Skin epidermis (tissue), 12 donors: Measurements from ENCODE around the gene COL25A1.

Experiments
- H3K27ac ChIP-seq, 21 experiments: fragments of 200-600 bp; sonication (generic) in 11 of 21; one replicate each; pipeline ENCODE4 v1.5.0; 2020; ENCODE audit warnings: mild to moderate bottlenecking in 3 of 21, inconsistent platforms in 2 of 21, moderate library complexity in 2 of 21
- H3K4me3 ChIP-seq, 7 experiments: fragments of 200-600 bp; sonication (generic) in 2 of 7; one replicate each; pipeline ENCODE4 v1.5.0; 2020; ENCODE audit warnings: inconsistent platforms in 2 of 7, mild to moderate bottlenecking in 2 of 7, moderate library complexity in 1 of 7

COL25A1 gene

DNA sequence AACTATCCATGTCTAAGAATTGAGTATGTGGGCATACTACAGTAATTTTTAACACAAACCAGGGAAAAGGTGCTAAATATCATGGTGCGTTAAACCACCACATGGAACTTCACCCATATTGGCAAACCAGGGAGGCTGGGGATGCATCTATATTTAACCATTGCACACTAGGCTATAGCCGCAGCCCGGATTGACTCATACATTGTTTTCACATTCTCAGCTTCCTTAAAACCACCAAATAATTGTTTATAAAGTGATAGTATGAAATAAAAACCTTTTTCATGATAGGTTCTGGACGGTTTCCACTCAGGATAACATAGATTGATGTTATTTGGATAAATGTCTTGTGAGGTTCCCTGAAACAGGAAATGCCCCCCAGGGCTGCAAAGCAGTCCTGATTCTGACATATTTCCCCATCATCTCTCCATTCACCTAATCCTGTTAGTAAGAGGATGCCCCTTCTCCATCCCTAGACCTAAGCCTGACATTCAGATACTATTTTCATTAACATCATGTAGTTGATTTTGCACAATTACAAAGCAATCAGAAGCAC is 7.9 kb downstream of the COL25A1 start:
- Histone ChIP-seq H3K4me3 (no peak overlapping the region), H3K27ac (no peak overlapping the region)

GRCh38 chr4:109294006-109294405 is 8.5 kb downstream of the COL25A1 start:
- Histone ChIP-seq H3K27ac (no peak overlapping the region), H3K4me3 (no peak overlapping the region)

DNA sequence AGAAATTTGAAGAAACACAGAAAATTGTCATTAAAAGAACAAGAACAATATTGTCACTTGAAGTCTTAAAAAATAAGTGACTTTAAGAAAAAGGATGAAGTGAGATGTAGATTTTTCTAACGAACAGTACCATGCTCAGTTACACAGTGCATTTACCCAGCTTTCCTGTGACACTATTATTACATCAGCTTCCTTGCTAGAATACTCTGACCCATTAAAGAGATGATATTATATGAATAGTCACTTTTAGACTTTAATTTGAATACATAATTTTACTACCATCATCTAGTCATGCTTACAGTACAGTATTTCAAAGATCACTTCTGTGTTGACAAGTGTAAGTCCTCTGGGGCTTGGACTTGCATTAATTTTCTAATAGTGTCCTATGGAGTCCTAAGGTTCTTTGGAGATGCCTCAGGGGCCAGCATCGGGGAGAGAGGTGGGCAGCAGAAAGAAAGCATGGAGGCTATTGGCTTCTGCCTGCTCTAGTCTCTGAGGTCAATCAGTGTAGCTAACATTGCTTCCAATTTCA is 10.7 kb downstream of the COL25A1 start:
- Histone ChIP-seq H3K4me3 (no peak overlapping the region), H3K27ac (no peak overlapping the region)

GRCh38 chr4:109290918-109291317 is 11.5 kb downstream of the COL25A1 start:
- Histone ChIP-seq H3K4me3 (no peak overlapping the region), H3K27ac (no peak overlapping the region)

DNA sequence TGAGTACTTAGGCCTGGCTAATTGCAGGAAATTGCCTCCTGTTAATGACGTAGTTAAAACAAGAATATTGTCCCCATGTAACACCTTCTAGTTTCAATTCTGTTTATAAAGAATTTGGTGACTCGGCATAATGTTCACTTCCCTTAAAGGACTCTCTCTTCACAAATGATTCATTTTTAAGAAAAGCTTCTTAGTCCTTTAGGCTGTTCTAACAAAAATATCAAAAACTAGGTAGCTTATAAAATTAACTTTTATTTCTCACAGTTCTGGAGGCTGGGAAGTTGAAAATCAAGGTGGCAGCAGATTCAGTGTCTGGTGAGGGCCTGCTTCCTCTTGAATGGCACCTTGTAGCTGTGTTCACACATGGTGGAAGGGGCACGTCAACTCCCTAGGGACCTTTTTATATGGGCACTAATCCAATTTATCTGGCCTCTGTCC is 23.8 kb downstream of the COL25A1 start:
- Histone ChIP-seq H3K27ac (no peak overlapping the region), H3K4me3 (no peak overlapping the region)

DNA sequence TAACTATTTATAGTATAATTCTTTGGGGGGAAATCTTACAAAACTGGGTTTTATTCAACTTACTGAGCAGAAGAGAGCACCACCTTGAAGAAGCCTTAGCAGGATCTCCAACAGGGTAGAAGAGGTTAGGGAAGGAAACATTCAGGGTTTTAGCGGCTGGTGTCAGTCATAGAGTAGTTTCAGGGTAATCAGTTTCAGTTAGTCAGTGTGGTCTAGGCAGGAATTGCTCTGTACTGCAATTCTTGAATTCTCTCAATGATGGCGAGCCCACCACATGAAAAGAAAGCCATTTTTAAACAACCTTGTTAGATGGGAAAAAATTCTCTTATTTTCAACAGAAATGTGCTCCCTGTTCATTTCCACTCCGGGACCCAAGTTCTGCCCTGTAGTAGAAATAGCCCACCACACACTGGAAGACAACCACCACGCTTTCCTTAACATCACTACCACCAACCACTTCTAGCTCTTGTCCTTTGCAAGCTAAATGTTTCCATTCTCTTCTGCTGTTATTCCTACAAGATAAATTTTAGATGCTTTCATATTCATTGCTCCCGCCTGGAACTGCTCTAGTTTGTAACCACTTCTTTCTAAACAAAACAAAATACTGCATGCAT is 25.9 kb downstream of the COL25A1 start:
- H3K27ac ChIP-seq: no peak overlapping the region
- no peak overlapping the region for H3K4me3 ChIP-seq

DNA sequence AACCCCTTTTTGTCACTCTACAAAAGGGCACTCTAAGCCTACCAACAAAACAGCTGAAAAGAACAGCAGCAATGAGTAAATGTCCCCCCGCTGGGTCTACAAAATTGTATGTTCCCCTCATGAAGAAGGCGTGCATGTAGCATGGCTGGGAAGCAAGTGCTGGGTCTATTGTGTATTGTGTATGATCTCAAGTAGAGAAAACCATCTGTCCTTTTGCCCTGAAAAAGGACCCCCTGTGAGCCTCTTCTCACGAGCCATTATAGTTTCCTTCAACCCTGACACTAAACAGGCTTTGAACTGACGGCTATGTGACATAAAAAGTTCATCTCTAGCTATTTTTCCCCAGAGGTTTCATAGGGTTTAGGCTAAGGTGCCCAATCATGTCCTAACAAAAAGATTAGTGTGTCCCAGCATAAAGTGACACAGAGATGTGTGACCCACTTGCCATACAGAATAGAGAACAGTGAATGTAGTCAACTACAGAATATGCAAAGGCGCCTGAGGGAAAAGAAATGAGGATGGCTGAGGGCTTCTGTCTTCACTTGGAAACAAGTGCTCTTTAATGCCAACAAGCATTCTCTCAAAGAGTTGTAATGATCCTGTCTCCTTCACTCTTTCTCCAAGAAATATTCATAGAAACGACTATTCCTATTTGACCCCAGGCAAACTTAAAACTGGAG is 27.3 kb downstream of the COL25A1 start:
- no peak overlapping the region for H3K27ac ChIP-seq

DNA sequence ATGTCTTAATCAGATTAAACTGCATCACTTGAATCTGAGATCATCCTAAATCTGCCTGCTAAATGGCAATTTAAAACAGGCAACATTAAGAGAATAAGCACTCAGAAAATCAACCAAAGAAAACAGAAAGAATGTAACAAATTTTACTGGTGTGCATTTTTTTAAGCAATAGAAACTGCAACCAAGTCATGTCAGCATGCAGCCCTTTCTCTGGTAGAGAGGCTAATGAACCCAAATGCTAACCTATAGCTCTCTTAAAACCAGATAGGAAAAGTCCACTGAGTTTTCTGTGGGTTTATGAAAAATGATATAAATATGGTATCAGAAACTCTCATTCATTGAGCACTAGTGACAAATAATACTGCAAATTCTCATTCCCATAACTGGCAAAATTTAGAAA is 35.6 kb downstream of the COL25A1 start:
- H3K4me3 ChIP-seq: no peak overlapping the region
- no peak overlapping the region for H3K27ac ChIP-seq

More for the DNA sequence above, 27.3 kb downstream of the COL25A1 start:
- no peak overlapping the region for H3K4me3 ChIP-seq

- H3K4me3 ChIP-seq: no peak overlapping the region
Observed at GRCh38 chr4:109266236-109266635, 36.2 kb downstream of the COL25A1 start.

GRCh38 chr4:109263721-109264120 is 38.7 kb downstream of the COL25A1 start:
- Histone ChIP-seq H3K27ac (no peak overlapping the region), H3K4me3 (no peak overlapping the region)

More at GRCh38 chr4:109266236-109266635, 36.2 kb downstream of the COL25A1 start:
- no peak overlapping the region for H3K27ac ChIP-seq

GRCh38 chr4:109256818-109257217 is 45.6 kb downstream of the COL25A1 start:
- H3K27ac ChIP-seq: no peak overlapping the region
- no peak overlapping the region for H3K4me3 ChIP-seq

GRCh38 chr4:109254845-109255244 is 47.6 kb downstream of the COL25A1 start:
- Histone ChIP-seq H3K27ac (no peak overlapping the region), H3K4me3 (no peak overlapping the region)

DNA sequence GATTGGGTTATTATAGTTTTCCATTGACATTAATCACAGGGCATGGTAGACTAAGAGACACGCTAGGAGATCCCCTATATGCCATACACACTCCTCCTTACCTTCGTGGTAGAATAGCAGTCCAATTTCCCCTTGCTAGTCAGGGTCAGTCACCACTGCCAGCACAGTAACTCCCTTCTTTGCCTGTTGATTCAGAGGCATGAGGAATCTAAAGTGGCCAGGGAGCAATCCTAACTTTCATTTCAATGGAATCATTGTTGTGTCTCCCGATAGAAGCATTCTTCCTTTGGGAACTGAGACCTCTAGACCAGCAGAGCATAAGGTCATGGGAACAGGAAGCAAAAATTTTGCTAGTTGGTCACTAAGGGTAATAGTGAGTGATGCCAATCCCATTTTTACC is 51.1 kb downstream of the COL25A1 start:
- H3K27ac ChIP-seq: no peak overlapping the region
- H3K4me3 ChIP-seq: no peak overlapping the region

DNA sequence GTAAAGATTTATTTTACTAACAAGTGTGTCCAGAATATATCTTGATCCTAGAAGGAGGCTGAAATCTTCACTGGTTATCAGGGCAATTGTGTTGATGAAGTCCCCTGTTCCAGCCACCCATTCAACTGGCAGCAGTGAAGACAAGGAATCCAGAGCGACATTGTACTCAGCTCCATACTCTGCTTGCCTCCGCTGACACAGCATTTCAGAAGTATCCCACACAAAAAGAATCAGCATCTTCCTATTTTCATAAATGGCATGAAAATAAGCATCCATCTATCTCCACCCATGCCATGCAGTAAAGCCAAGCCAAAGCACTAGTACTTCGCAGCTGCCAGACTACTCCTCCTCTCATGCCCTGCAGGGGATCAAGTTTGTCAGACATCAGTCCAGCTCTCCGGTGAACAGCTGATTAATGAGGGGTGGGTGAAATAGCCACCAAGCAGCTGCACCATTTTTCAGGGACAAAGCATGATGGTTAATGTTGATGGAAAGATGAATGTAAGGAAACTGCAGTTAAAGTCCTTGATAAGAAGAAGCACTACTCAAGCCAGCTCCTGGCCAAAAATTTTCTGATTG is 54.0 kb downstream of the COL25A1 start:
- H3K4me3 ChIP-seq: no peak overlapping the region
- H3K27ac ChIP-seq: no peak overlapping the region

- Histone ChIP-seq H3K27ac (no peak overlapping the region), H3K4me3 (no peak overlapping the region)
Observed at GRCh38 chr4:109243871-109244270, 58.6 kb downstream of the COL25A1 start.

GRCh38 chr4:109238746-109239145 is 63.7 kb downstream of the COL25A1 start:
- H3K4me3 ChIP-seq: no peak overlapping the region

GRCh38 chr4:109235683-109236082 is 66.8 kb downstream of the COL25A1 start:
- Histone ChIP-seq H3K4me3 (no peak overlapping the region), H3K27ac (no peak overlapping the region)

More at GRCh38 chr4:109238746-109239145, 63.7 kb downstream of the COL25A1 start:
- no peak overlapping the region for H3K27ac ChIP-seq

DNA sequence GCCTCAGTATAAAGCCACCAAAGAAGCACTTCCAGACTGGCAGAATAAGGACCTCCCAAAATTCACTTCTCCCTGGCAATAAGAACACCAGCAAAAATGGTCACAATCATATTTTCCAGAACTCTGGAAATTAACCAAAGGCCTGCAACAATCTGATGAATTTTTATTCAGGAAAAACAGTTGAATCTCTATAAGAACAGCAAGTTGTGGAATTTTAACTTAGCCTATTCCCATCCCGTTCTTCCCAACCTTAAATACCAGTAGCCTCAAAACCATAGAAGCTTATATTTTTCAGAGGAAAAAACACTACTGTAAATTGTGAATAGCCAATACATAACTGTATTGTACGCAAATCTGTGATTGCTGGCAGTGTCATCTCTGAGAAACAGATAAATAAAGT is 67.9 kb downstream of the COL25A1 start:
- Histone ChIP-seq H3K4me3 (no peak overlapping the region), H3K27ac (no peak overlapping the region)

GRCh38 chr4:109233570-109233969 is 68.9 kb downstream of the COL25A1 start:
- Histone ChIP-seq H3K4me3 (no peak overlapping the region), H3K27ac (no peak overlapping the region)

- Histone ChIP-seq H3K4me3 (no peak overlapping the region), H3K27ac (no peak overlapping the region)
Observed at GRCh38 chr4:109232681-109233080, 69.8 kb downstream of the COL25A1 start.

GRCh38 chr4:109231331-109231730 is 71.1 kb downstream of the COL25A1 start:
- H3K4me3 ChIP-seq: no peak overlapping the region

More at GRCh38 chr4:109231331-109231730, 71.1 kb downstream of the COL25A1 start:
- no peak overlapping the region for H3K27ac ChIP-seq
